Spleen (tissue), 7 donors: ENCODE data around the gene TBC1D9B.

Source experiments
- CTCF ChIP-seq, 11 experiments: fragments of 200-600 bp in 7 of 11; fragments of 450-650 bp in 4 of 11; sonication (generic) in 4 of 11; IDR thresholded peaks in 8 of 11; conservative IDR thresholded peaks in 3 of 11; 1 replicate in 7 of 11; 2 replicates in 4 of 11; pipeline versions ENCODE4 v1.4.0 to v1.8.0; 2016 to 2021; ENCODE audit warnings: antibody characterized with exemption in 11 of 11, inconsistent platforms in 4 of 11, mild to moderate bottlenecking in 1 of 11
- POLR2A ChIP-seq, 3 donors: fragments of 450-650 bp; IDR thresholded peaks; one replicate each; pipeline ENCODE4 v1.5.1; 2017; ENCODE audit warnings: antibody characterized with exemption in 3 of 3, mild to moderate bottlenecking in 1 of 3
- POLR2AphosphoS5 ChIP-seq, 3 donors: sonication (generic); formaldehyde crosslinking; IDR thresholded peaks; one replicate each; pipeline ENCODE4 v1.5.1; 2017; ENCODE audit warnings: antibody characterized with exemption in 3 of 3
- donor health status: DM: no; HTN: no; CAD: no; lungs with moderate emphysema.
- donor health status: DM: no; HTN: no; CAD: no.
- donor health status: DM: no; HTN: no; CAD: no.

DNA sequence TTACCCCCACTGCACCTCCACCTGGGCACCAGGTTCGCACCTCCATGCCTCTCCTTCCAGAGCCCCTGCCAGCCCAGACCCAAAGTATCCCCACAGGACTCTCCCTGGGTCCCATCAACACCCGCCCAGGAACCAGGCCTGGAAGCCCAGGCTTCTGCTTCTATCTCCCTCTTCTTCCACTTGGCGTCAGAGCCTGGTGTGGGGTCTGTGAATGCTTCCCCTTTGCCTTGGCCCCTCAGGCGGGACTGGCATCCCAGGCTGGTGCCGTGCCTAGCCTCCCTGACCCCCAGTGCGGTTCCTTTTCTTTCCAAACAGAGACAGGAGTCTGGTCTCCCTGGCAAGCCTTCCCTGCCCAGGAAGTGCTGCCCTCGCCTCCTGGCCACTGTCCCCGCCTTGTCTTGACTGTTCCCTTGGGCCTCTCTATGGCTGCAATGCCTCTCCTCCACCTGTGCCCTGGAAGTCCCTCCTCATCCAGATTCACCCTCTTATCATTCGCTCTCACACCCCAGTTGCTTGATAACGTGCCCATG lies 7.8 kb upstream of the TBC1D9B start:
- no peak for TF ChIP-seq POLR2AphosphoS5 (IDR thresholded peaks at IDR 0.05)
- TF ChIP-seq POLR2A (IDR thresholded peaks at IDR 0.05): no peak
- no peak for TF ChIP-seq CTCF (IDR thresholded peaks at IDR 0.05 in 8 of 11, conservative IDR thresholded peaks at IDR 0.05 in 3 of 11)
